HEK293 (cell line): ENCODE data around the gene SORT1.

Experiments
- CTCF ChIA-PET: fragments of 350-600 bp; formaldehyde crosslinking; extraction: SDS; loops from one replicate; lab custom pipeline; 2021; ENCODE audit warnings: antibody characterized with exemption; lab: Yijun Ruan, JAX
- POLR2A ChIA-PET: fragments of 300-600 bp; formaldehyde crosslinking; extraction: SDS; loops from one replicate; lab custom pipeline; 2020; ENCODE audit warnings: antibody characterized with exemption, inconsistent platforms; lab: Yijun Ruan, JAX
- H3K27ac ChIP-seq: fragments of 200-500 bp; sonication (Bioruptor generic); 2 replicates; pipeline ENCODE4 v1.5.1; 2014; ENCODE audit warnings: low read depth, low read length, control low read depth, inconsistent platforms; ENCODE audit errors: extremely low read depth
- H3K36me3 ChIP-seq, 2 experiments: fragments of 200-500 bp in 1 of 2; sonication (Bioruptor generic) in 1 of 2; 1 replicate in 1 of 2; 2 replicates in 1 of 2; pipeline ENCODE4 v1.5.1; 2014 to 2017; ENCODE audit warnings: inconsistent platforms in 2 of 2, low read length in 2 of 2; ENCODE audit not compliant: control insufficient read depth in 2 of 2, insufficient read depth in 1 of 2
- H3K4me1 ChIP-seq: fragments of 200-500 bp; sonication (Bioruptor generic); 2 replicates; pipeline ENCODE4 v1.5.1; 2014; ENCODE audit warnings: mild to moderate bottlenecking, low read length, inconsistent platforms; ENCODE audit not compliant: control insufficient read depth, insufficient read depth
- H3K4me3 ChIP-seq: 2 replicates; pipeline ENCODE4 v1.5.1; 2011; ENCODE audit warnings: low read depth, mild to moderate bottlenecking, control low read depth, low read length, moderate library complexity
- H3K9me3 ChIP-seq: fragments of 200-500 bp; sonication (Bioruptor generic); 2 replicates; pipeline ENCODE4 v1.5.1; 2014; ENCODE audit warnings: low read depth, low read length, inconsistent platforms; ENCODE audit not compliant: control insufficient read depth, insufficient read depth
- BCL11A ChIP-seq: fragments of 450-650 bp; formaldehyde crosslinking; IDR thresholded peaks from 2 replicates; pipeline ENCODE4 v1.5.1; 2016; ENCODE audit warnings: low read depth, missing biosample characterization, missing genetic modification characterization
- FEZF1 ChIP-seq: fragments of 450-650 bp; formaldehyde crosslinking; IDR thresholded peaks from 2 replicates; pipeline ENCODE4 v1.5.1; 2016; ENCODE audit warnings: missing biosample characterization, missing genetic modification characterization
- IKZF3 ChIP-seq: fragments of 450-650 bp; IDR thresholded peaks from 2 replicates; pipeline ENCODE4 v1.5.0; 2018; ENCODE audit warnings: missing biosample characterization, mild to moderate bottlenecking, missing genetic modification characterization, moderate library complexity
- PRDM1 ChIP-seq: fragments of 450-650 bp; formaldehyde crosslinking; IDR thresholded peaks from 2 replicates; pipeline ENCODE4; 2016; ENCODE audit warnings: missing biosample characterization, missing genetic modification characterization
- TCF7L2 ChIP-seq: IDR thresholded peaks from 2 replicates; pipeline ENCODE4 v1.6.1; 2011; ENCODE audit warnings: low read depth, mild to moderate bottlenecking, inconsistent platforms, low read length, moderate library complexity, borderline replicate concordance
- ZBTB48 ChIP-seq: fragments of 450-650 bp; formaldehyde crosslinking; IDR thresholded peaks from 2 replicates; pipeline ENCODE4 v1.5.1; 2016; ENCODE audit warnings: missing biosample characterization, missing genetic modification characterization
- ZEB2 ChIP-seq: fragments of 450-650 bp; formaldehyde crosslinking; IDR thresholded peaks from 2 replicates; pipeline ENCODE4 v1.5.1; 2016; ENCODE audit warnings: missing biosample characterization, missing genetic modification characterization
- ZNF133 ChIP-seq: fragments of 450-650 bp; formaldehyde crosslinking; IDR thresholded peaks from 2 replicates; pipeline ENCODE4 v1.5.1; 2016; ENCODE audit warnings: missing biosample characterization, missing genetic modification characterization
- ZNF23 ChIP-seq: fragments of 450-650 bp; formaldehyde crosslinking; IDR thresholded peaks from 2 replicates; pipeline ENCODE4 v1.5.1; 2016; ENCODE audit warnings: missing biosample characterization, missing genetic modification characterization, borderline replicate concordance
- ZNF433 ChIP-seq: fragments of 450-650 bp; formaldehyde crosslinking; IDR thresholded peaks from 2 replicates; pipeline ENCODE4 v1.5.1; 2016; ENCODE audit warnings: missing biosample characterization, missing genetic modification characterization, low read depth
- ZNF473 ChIP-seq: fragments of 450-650 bp; formaldehyde crosslinking; IDR thresholded peaks from 2 replicates; pipeline ENCODE4 v1.5.1; 2017; ENCODE audit warnings: missing biosample characterization, missing genetic modification characterization
- ZNF521 ChIP-seq: fragments of 450-650 bp; formaldehyde crosslinking; IDR thresholded peaks from 2 replicates; pipeline ENCODE4 v1.5.1; 2017; ENCODE audit warnings: missing biosample characterization, mild to moderate bottlenecking, missing genetic modification characterization
- ZNF530 ChIP-seq: fragments of 450-650 bp; formaldehyde crosslinking; IDR thresholded peaks from 2 replicates; pipeline ENCODE4 v1.5.1; 2016; ENCODE audit warnings: low read depth, missing biosample characterization, missing genetic modification characterization
- ZNF555 ChIP-seq: fragments of 450-650 bp; formaldehyde crosslinking; conservative IDR thresholded peaks from 2 replicates; pipeline ENCODE4 v1.5.1; 2017; ENCODE audit warnings: missing biosample characterization, mild to moderate bottlenecking, missing genetic modification characterization, inconsistent platforms
- ZNF621 ChIP-seq: fragments of 450-650 bp; formaldehyde crosslinking; IDR thresholded peaks from 2 replicates; pipeline ENCODE4 v1.5.1; 2017; ENCODE audit warnings: missing biosample characterization, missing genetic modification characterization
- ZNF76 ChIP-seq: fragments of 450-650 bp; formaldehyde crosslinking; IDR thresholded peaks from 2 replicates; pipeline ENCODE4; 2016; ENCODE audit warnings: low read depth, missing biosample characterization, missing genetic modification characterization, borderline replicate concordance
- ZNF777 ChIP-seq: fragments of 450-650 bp; formaldehyde crosslinking; IDR thresholded peaks from 2 replicates; pipeline ENCODE4 v1.5.1; 2017; ENCODE audit warnings: missing biosample characterization, missing genetic modification characterization, borderline replicate concordance
- ZNF791 ChIP-seq: fragments of 450-650 bp; formaldehyde crosslinking; IDR thresholded peaks from 2 replicates; pipeline ENCODE4 v1.5.1; 2016; ENCODE audit warnings: missing biosample characterization, missing genetic modification characterization
- ZNF843 ChIP-seq: fragments of 450-650 bp; formaldehyde crosslinking; IDR thresholded peaks from 2 replicates; pipeline ENCODE4 v1.5.1; 2016; ENCODE audit warnings: missing biosample characterization, missing genetic modification characterization
- TF ChIP-seq, protein P1 (sequence below): fragments of 450-650 bp; formaldehyde crosslinking; IDR thresholded peaks from 2 replicates; pipeline ENCODE4 v1.5.1; 2017; ENCODE audit warnings: missing biosample characterization, mild to moderate bottlenecking, missing genetic modification characterization, moderate library complexity
- TF ChIP-seq, protein P2 (sequence below): fragments of 450-650 bp; formaldehyde crosslinking; IDR thresholded peaks from 2 replicates; pipeline ENCODE4 v1.5.1; 2016; ENCODE audit warnings: missing biosample characterization, missing genetic modification characterization
- TF ChIP-seq, protein P3 (sequence below): fragments of 450-650 bp; formaldehyde crosslinking; IDR thresholded peaks from 2 replicates; pipeline ENCODE4; 2016; ENCODE audit warnings: missing biosample characterization, missing genetic modification characterization
- TF ChIP-seq, protein P4 (sequence below): fragments of 450-650 bp; formaldehyde crosslinking; IDR thresholded peaks from 2 replicates; pipeline ENCODE4 v1.5.1; 2017; ENCODE audit warnings: missing biosample characterization, missing genetic modification characterization
- TF ChIP-seq, protein P5 (sequence below): fragments of 450-650 bp; formaldehyde crosslinking; IDR thresholded peaks from 2 replicates; pipeline ENCODE4 v1.5.1; 2016; ENCODE audit warnings: missing biosample characterization, missing genetic modification characterization

The SORT1 gene

DNA sequence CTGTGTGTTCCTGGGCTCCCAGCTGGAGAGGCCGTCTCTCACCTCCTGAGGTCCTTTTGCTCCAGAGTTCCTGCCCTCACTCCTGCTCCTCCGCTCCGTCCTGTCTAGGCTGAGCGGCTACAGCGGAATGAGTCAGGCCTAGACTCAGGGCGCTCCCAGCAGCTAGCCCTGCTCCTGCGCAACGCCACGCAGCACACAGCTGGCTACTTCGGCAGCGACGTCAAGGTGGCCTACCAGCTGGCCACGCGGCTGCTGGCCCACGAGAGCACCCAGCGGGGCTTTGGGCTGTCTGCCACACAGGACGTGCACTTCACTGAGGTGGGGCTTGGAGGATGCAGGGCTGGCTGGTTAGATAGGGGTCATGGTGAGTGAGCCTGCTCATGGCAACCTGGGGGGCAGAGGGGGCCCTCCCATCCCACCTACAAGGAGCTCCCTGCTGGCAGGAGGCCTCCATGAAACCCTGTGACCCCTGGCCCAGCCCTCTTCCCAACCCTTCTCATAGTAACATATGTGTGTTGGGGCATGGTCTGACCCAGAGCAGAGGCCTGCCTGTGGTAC lies 129.9 kb downstream of the SORT1 start:
- Histone ChIP-seq H3K9me3 (no peaks in the 10 kb centered on the region), H3K4me1 (no peaks in the 10 kb centered on the region), H3K4me3 (no peak overlapping the region), H3K27ac (no peak overlapping the region), H3K36me3 (peaks cover 0 to 94% of the 10 kb centered on the region in 2 experiments; a peak in 1 of 3 replicates)
- ChIA-PET CTCF (no interaction called here), POLR2A (interaction anchor here (0.8 kb wide), 1 partner anchor 18 kb away, joined by 3 read pairs; no protein-coding TSS in a partner anchor)
- no peak for TF ChIP-seq ZNF777 (tag by site-specific recombination)
- TF ChIP-seq, protein P1, sequence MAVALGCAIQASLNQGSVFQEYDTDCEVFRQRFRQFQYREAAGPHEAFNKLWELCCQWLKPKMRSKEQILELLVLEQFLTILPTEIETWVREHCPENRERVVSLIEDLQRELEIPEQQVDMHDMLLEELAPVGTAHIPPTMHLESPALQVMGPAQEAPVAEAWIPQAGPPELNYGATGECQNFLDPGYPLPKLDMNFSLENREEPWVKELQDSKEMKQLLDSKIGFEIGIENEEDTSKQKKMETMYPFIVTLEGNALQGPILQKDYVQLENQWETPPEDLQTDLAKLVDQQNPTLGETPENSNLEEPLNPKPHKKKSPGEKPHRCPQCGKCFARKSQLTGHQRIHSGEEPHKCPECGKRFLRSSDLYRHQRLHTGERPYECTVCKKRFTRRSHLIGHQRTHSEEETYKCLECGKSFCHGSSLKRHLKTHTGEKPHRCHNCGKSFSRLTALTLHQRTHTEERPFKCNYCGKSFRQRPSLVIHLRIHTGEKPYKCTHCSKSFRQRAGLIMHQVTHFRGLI (tag by site-specific recombination) = peak; percentile 86

DNA sequence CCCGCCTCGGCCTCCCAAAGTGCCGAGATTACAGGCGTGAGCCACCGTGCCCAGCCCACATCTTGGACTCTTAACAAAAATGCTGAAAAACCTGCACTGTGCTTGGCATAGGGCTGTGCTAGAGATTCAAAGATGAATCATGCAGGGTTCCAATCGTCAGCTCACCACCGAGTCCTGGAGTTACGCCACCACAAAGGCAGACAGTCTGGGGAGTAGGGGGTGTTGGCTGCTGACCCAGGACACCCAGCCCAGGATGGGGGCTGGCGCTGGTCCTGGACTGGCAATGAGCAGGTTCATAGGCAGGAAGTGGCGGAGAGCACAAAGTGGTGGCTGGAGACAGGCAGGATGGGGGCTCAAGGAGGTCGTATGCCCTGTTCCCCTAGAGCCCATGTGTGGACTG lies 130.8 kb downstream of the SORT1 start:
- POLR2A ChIA-PET = no interaction called here

DNA sequence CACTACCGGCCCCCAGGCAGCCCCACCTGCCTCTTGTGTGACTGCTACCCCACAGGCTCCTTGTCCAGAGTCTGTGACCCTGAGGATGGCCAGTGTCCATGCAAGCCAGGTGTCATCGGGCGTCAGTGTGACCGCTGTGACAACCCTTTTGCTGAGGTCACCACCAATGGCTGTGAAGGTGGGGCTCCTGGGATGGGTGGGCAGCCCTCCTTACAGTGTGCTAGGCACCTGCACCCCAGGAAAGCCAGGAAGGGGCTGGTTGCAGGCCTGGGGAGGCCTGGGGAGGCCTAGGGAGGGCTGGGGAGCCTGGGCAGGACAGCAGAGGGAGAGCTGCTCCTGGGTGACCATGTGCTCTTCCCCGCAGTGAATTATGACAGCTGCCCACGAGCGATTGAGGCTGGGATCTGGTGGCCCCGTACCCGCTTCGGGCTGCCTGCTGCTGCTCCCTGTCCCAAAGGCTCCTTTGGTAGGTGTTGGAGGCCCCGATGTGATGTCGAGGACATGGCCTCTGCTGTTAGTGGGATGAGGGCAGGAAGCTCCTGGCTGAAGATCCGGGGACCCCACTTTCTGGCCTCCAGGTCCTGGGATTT lies 131.9 kb downstream of the SORT1 start:
- POLR2A ChIA-PET = no interaction called here
- Histone ChIP-seq H3K27ac (no peak overlapping the region), H3K4me1 (no peaks in the 10 kb centered on the region), H3K36me3 (peaks cover 0 to 94% of the 10 kb centered on the region in 2 experiments; a peak in 1 of 3 replicates), H3K4me3 (no peak overlapping the region), H3K9me3 (no peaks in the 10 kb centered on the region)
- CTCF ChIA-PET = interaction anchor here (0.6 to 4.5 kb wide), 5 partner anchors 11 to 266 kb away, joined by 3 to 42 read pairs (median 3); partner anchors contain the start of gene SORT1
- TF ChIP-seq FEZF1 (no peak), ZNF843 (tag by site-specific recombination) (no peak), ZNF433 (tag by site-specific recombination) (no peak), ZNF23 (tag by site-specific recombination) (no peak), IKZF3 (tag by site-specific recombination) (no peak), ZNF555 (tag by site-specific recombination) (no peak), ZBTB48 (tag by site-specific recombination) (no peak), ZNF473 (tag by site-specific recombination) (no peak), PRDM1 (tag by site-specific recombination) (no peak), ZEB2 (tag by site-specific recombination) (no peak), BCL11A (no peak), ZNF621 (no peak), ZNF133 (tag by site-specific recombination) (no peak), ZNF76 (tag by site-specific recombination) (no peak), ZNF791 (tag by site-specific recombination) (no peak)
- TF ChIP-seq, protein P2, sequence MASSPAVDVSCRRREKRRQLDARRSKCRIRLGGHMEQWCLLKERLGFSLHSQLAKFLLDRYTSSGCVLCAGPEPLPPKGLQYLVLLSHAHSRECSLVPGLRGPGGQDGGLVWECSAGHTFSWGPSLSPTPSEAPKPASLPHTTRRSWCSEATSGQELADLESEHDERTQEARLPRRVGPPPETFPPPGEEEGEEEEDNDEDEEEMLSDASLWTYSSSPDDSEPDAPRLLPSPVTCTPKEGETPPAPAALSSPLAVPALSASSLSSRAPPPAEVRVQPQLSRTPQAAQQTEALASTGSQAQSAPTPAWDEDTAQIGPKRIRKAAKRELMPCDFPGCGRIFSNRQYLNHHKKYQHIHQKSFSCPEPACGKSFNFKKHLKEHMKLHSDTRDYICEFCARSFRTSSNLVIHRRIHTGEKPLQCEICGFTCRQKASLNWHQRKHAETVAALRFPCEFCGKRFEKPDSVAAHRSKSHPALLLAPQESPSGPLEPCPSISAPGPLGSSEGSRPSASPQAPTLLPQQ (tag by site-specific recombination) = no peak
- TF ChIP-seq, protein P3, sequence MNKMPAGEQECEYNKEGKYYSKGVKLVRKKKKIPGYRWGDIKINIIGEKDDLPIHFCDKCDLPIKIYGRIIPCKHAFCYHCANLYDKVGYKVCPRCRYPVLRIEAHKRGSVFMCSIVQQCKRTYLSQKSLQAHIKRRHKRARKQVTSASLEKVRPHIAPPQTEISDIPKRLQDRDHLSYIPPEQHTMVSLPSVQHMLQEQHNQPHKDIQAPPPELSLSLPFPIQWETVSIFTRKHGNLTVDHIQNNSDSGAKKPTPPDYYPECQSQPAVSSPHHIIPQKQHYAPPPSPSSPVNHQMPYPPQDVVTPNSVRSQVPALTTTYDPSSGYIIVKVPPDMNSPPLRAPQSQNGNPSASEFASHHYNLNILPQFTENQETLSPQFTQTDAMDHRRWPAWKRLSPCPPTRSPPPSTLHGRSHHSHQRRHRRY (tag by site-specific recombination) = no peak
- TF ChIP-seq, protein P4, sequence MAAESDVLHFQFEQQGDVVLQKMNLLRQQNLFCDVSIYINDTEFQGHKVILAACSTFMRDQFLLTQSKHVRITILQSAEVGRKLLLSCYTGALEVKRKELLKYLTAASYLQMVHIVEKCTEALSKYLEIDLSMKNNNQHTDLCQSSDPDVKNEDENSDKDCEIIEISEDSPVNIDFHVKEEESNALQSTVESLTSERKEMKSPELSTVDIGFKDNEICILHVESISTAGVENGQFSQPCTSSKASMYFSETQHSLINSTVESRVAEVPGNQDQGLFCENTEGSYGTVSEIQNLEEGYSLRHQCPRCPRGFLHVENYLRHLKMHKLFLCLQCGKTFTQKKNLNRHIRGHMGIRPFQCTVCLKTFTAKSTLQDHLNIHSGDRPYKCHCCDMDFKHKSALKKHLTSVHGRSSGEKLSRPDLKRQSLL (tag by site-specific recombination) = no peak

More for the DNA sequence above, 130.8 kb downstream of the SORT1 start:
- CTCF ChIA-PET = interaction anchor here (0.7 kb wide), 1 partner anchor 195 kb away, joined by 4 read pairs; no protein-coding TSS in a partner anchor
- H3K9me3 ChIP-seq = no peaks in the 10 kb centered on the region
- TF ChIP-seq ZNF521 (tag by site-specific recombination) = no peak
- TF ChIP-seq, protein P5, sequence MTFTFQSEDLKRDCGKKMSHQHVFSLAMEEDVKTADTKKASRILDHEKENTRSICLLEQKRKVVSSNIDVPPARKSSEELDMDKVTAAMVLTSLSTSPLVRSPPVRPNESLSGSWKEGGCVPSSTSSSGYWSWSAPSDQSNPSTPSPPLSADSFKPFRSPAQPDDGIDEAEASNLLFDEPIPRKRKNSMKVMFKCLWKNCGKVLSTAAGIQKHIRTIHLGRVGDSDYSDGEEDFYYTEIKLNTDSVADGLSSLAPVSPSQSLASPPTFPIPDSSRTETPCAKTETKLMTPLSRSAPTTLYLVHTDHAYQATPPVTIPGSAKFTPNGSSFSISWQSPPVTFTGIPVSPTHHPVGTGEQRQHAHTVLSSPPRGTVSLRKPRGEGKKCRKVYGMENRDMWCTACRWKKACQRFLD (tag by site-specific recombination) = no peak
- no peak for TF ChIP-seq ZNF530 (tag by site-specific recombination)
- TF ChIP-seq TCF7L2 = no peak
- no peak overlapping the region for H3K4me3 ChIP-seq
- H3K36me3 ChIP-seq = peaks cover 0 to 94% of the 10 kb centered on the region in 2 experiments; a peak in 1 of 3 replicates
- H3K4me1 ChIP-seq = no peaks in the 10 kb centered on the region
- no peak overlapping the region for H3K27ac ChIP-seq
